HepG2 (cell line): ENCODE data around the gene ATRIP. TPM values are rescaled to one million over a fixed set of nuclear protein-coding genes. Genes with fewer than 3 reads are reported as not detected.

ENCODE experiments used
- BRF2 ChIP-seq: sonication (generic); formaldehyde crosslinking; IDR thresholded peaks from 2 replicates; pipeline ENCODE4 v1.8.1; 2022; ENCODE audit warnings: mild to moderate bottlenecking, missing genetic modification reagents
- CBX2 ChIP-seq, 2 experiments: fragments of 200-600 bp in 1 of 2; sonication (generic); formaldehyde crosslinking in 1 of 2; IDR thresholded peaks; 2 replicates each; pipeline versions ENCODE4 v1.7.0 to v1.8.1; 2018 to 2022; ENCODE audit warnings: low read depth in 2 of 2, low read length in 1 of 2, mild to moderate bottlenecking in 1 of 2, missing genetic modification reagents in 1 of 2
- HMGXB4 ChIP-seq, 2 experiments: sonication (generic) in 1 of 2; formaldehyde crosslinking in 1 of 2; IDR thresholded peaks; 2 replicates each; pipeline versions ENCODE4 v1.4.0 to v1.6.1; 2018 to 2020; ENCODE audit warnings: missing genetic modification reagents in 2 of 2, borderline replicate concordance in 1 of 2, low read depth in 1 of 2, mild to moderate bottlenecking in 1 of 2, missing biosample characterization in 1 of 2
- KDM6A ChIP-seq: IDR thresholded peaks from 2 replicates; pipeline ENCODE4 v1.6.1; 2016; ENCODE audit warnings: low read depth
- MBD4 ChIP-seq: IDR thresholded peaks from 2 replicates; pipeline ENCODE4 v1.6.1; 2012; ENCODE audit warnings: low read length, inconsistent platforms, borderline replicate concordance
- PHF20 ChIP-seq: sonication (generic); formaldehyde crosslinking; IDR thresholded peaks from 2 replicates; pipeline ENCODE4 v1.5.0; 2020; ENCODE audit warnings: mild to moderate bottlenecking, missing genetic modification reagents
- SIN3B ChIP-seq: fragments of 150-350 bp; IDR thresholded peaks from 2 replicates; pipeline ENCODE4 v1.6.1; 2014; ENCODE audit warnings: low read length
- THRA ChIP-seq: sonication (generic); formaldehyde crosslinking; IDR thresholded peaks from 2 replicates; pipeline ENCODE4 v1.4.0; 2020; ENCODE audit warnings: missing genetic modification reagents, borderline replicate concordance
- ZBTB3 ChIP-seq: sonication (generic); formaldehyde crosslinking; IDR thresholded peaks from 2 replicates; pipeline ENCODE4 v1.4.0; 2020; ENCODE audit warnings: low read depth, mild to moderate bottlenecking, moderate library complexity, missing genetic modification reagents, borderline replicate concordance
- ZNF576 ChIP-seq: sonication (generic); formaldehyde crosslinking; IDR thresholded peaks from 2 replicates; pipeline ENCODE4 v1.4.0; 2020; ENCODE audit warnings: mild to moderate bottlenecking, missing genetic modification reagents
- polyA plus RNA-seq, 8 experiments: library from polyadenylated mRNA; depleted of rRNA in 3 of 8; stranded (reverse) in 7 of 8; unstranded in 1 of 8; fragments of >200 nt; fragmentation: Illumina TruSeq in 4 of 8; extraction: Trizol in 4 of 8; gene quantifications; 2 replicates each; pipeline versions ENCODE4 v1.2.1 to v1.2.3, GENCODE V29; 2011 to 2016; ENCODE audit warnings: low read depth in 4 of 8, missing spikeins in 1 of 8, mixed read lengths in 1 of 8; ENCODE audit not compliant: insufficient read depth in 1 of 8
- total RNA-seq, 5 experiments: library from RNA; depleted of rRNA; stranded (reverse); fragments of >200 nt; fragmentation: Illumina TruSeq; extraction: Trizol; gene quantifications; 2 replicates each; pipeline ENCODE4 v1.2.3, GENCODE V29; 2016; ENCODE audit warnings: low read depth in 1 of 5

The ATRIP gene
- total and polyA plus RNA-seq, 2 of the 13 experiments (the other 11 are each of a cell fraction or from before 2014, with no cell fraction given) = 5.1 to 12.5 TPM

- TF ChIP-seq SIN3B (0 out of 2 replicates have a peak, but pooled peaks have one; percentile 4), BRF2 (CRISPR knock-in tag) (no peak), CBX2 (IDR thresholded peaks at IDR 0.05; ENCODE audit: low read depth, low read length) (no peak), CBX2 (CRISPR knock-in tag; IDR thresholded peaks at IDR 0.05; ENCODE audit: low read depth) (no peak), PHF20 (no peak), ZNF576 (CRISPR knock-in tag) (0 out of 2 replicates have a peak, but pooled peaks have one; percentile 14), HMGXB4 (CRISPR knock-in tag; IDR thresholded peaks at IDR 0.05; ENCODE audit: borderline replicate concordance in 1 of 2, low read depth in 1 of 2) (peak in 1 of 2 experiments; percentile 10; a peak in 1 of 4 replicates), THRA (CRISPR knock-in tag) (no peak), MBD4 (no peak), ZBTB3 (CRISPR knock-in tag) (no peak), KDM6A (CRISPR knock-in tag) (peak; percentile 18; the same call in 1 of the 2 replicates)
These were observed 18.4 kb upstream of the ATRIP start (continued) for GRCh38 chr3:48428088-48428571.
